ENCODE data around the gene HNRNPUL2.

HNRNPUL2 gene

GRCh38 chr11:62666259-62666926, 60.9 kb downstream of the HNRNPUL2 start:
- Histone ChIP-seq H3K36me3 (peaks cover 27% of the 10 kb centered on the region), H3K4me3 (ENCODE audit: low read depth, low read length) (peak overlapping the region; percentile 93), H3K9me3 (no peaks in the 10 kb centered on the region), H3K27me3 (no peaks in the 10 kb centered on the region), H3K4me1 (no peaks in the 10 kb centered on the region)
- no peak for TF ChIP-seq CTCF (IDR thresholded peaks at IDR 0.05; ENCODE audit: low read depth, low read length)
- no peak for DNase-seq

GRCh38 chr11:62665599-62666258, 61.5 kb downstream of the HNRNPUL2 start:
- H3K9me3 ChIP-seq = no peaks in the 10 kb centered on the region
- no peaks in the 10 kb centered on the region for H3K4me1 ChIP-seq
- peak; percentile 24 for DNase-seq
- H3K4me3 ChIP-seq (ENCODE audit: low read depth, low read length) = peak overlapping the region; percentile 93
- no peak for TF ChIP-seq CTCF (IDR thresholded peaks at IDR 0.05; ENCODE audit: low read depth, low read length)
- peaks cover 27% of the 10 kb centered on the region for H3K36me3 ChIP-seq
- H3K27me3 ChIP-seq = no peaks in the 10 kb centered on the region

- Histone ChIP-seq H3K9me3 (no peaks in the 10 kb centered on the region), H3K4me3 (ENCODE audit: low read depth, low read length) (peak within 1 kb of the TSS; percentile 93), H3K36me3 (peaks cover 27% of the 10 kb centered on the region), H3K4me1 (no peaks in the 10 kb centered on the region), H3K27me3 (no peaks in the 10 kb centered on the region)
- no peak for TF ChIP-seq CTCF (IDR thresholded peaks at IDR 0.05; ENCODE audit: low read depth, low read length)
- DNase-seq = peak; percentile 89
These were observed 62.1 kb downstream of the HNRNPUL2 start, which contains the start of the genes C11orf98 and CSKMT for GRCh38 chr11:62665075-62665598. TSS of gene C11orf98 (minus strand) at chr11:62665210. CDS start at chr11:62665169, 41 bp downstream. TSS of gene CSKMT (plus strand) at chr11:62665312. CDS start at chr11:62665880, 568 bp downstream.

GRCh38 chr11:62664405-62665074, 62.7 kb downstream of the HNRNPUL2 start:
- no peaks in the 10 kb centered on the region for H3K4me1 ChIP-seq
- H3K27me3 ChIP-seq = no peaks in the 10 kb centered on the region
- no peaks in the 10 kb centered on the region for H3K9me3 ChIP-seq
- DNase-seq = peak; percentile 45
- H3K4me3 ChIP-seq (ENCODE audit: low read depth, low read length) = peak overlapping the region; percentile 93
- peaks cover 27% of the 10 kb centered on the region for H3K36me3 ChIP-seq
- TF ChIP-seq CTCF (IDR thresholded peaks at IDR 0.05; ENCODE audit: low read depth, low read length) = no peak
